ENCODE results near the gene ZSCAN31.
"Not testable (repeated sequence)": the region's sequence is repeated elsewhere in the genome, so short reads cannot be mapped to it uniquely, and the experiment has no call there.

ZSCAN31 gene

DNA sequence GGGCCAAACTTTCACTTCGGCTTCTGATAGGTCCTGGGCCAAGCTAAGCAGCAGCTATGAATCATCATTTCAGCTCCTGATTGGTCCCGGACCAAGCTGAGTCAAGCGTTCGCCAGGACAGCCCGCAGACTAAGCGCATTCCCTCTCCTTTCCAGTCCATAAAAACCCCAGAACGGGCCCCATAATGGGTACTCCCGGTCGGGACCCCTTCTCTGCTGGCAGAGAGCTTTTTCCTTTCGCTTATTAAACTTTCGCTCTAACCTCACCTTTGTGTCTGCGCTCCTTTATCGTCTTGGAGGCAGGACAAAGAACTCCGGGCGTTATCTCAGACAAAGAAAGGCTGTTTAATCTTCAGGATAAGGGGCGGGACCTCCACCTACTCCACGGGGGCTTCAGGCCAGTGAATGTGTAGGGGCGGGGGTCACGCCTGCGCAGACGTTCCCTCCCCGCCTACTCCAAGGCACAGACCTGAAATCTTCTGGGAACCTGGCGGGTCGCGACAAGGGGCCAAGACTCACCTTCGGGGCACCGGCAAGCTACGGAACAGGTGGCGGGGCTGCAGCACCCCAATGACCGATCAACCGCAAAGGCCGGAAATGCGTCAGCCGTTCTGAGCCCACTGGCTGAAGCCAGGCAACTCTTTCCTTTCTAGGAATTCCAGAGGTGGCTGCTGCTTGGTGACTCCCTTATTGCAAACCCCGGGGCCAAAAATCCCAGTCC, at the start of gene ZSCAN31:
Gene ZSCAN31 (minus strand): TSS at position 585 of the 720 bp plus-strand sequence. CDS start 6,465 bp downstream, outside the sequence.
- peak; percentile 99 for DNase-seq

DNA sequence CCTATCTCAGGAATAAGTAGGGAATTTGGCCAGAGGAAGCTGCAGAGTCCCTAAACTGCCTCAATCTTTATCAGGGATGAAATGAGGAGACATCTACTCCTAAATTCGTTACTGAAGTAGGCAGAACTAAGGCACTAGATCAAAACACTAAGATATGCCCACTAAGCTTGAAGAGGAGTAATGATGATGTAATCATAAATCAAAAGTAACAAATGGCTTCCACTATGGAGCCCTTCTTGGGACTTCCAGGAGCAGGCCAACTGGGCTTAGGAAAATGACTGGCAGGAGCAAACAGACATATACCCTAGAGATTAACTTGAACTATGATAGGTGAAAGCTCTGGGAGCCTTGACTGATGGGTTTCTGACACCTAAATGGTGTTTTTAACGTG, 48.2 kb upstream of the ZSCAN31 start:
- no peak for DNase-seq

DNA sequence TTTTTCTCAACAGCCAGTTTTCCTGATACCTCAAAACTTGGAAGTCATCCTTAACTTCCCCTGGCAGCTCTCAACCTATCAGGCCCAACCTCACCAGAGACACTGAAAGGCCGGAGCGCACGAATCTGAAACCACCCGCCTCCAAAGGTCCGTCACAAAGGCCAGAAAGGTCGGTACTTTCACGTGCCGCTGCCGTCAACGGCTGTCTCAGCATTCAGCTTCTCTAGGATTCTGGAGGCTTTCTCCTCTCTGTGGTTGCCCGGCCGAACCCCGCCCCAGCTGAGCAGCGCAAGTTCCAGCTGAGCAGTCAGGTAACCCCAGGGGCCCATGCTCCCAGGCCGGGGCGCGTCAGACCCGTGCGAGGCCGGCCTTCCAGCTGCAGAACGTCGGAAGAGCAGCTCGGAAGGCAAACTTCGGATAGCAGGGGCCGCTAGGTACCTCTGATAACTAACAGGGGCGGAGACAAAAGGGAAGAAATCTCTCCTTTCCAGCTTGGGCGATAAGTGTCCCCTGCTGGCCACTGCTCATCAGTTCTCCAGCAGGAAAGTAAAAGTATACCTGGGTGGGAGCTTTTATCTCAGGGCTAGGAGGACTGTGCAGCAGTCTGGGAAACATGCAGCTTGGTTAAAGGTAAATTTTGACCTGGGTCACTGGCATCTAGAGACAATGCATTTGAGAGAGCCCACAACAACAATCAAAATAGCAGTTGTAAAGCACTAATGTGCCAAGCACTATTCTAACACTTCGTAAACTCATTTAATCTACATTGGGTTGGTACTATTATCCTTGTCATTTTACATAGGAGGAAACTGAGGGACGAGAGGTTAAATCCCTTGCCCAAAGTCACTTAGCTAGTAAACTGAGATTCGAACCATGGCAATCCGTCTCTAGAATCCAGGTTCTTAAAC, 47.5 kb upstream of the ZSCAN31 start:
- DNase-seq = peak; percentile 88

DNA sequence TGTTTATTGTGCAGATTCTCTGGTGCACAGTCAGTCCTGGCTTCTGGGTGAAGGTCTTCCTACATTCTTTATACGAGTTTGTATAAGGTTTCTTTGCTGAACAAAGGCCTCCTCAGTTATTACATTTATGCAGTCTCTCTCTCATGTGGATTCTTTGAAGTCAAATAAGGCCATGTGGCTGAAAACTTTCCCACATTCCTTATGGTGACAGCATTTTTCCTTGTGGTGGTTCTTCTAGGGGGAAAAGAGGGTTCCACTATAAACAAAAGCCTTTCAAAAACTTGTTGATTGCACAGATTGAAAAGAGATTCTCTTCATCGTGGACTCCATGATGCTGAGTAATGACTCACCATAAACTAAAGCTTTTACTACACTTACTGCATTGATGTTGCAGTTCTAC, 44.4 kb upstream of the ZSCAN31 start:
- no peak for DNase-seq

DNA sequence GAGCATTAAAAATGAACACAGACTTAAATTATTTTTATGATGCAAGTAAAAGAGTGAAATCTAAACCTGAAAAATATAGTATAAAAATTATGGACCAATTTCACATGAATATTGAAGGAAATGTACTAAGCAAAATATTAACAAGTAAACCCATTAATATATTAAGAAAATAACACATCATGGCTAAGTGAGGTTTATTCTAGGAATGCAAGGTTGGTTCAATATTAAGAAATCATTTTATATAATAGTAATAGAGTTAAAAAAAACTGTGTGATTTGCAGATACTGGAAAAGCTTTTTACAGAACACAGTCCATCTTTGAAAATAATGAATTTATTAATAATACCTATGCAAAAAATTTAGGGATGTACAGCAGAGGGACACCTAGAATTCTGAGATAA, 42.7 kb upstream of the ZSCAN31 start:
- no peak for DNase-seq

DNA sequence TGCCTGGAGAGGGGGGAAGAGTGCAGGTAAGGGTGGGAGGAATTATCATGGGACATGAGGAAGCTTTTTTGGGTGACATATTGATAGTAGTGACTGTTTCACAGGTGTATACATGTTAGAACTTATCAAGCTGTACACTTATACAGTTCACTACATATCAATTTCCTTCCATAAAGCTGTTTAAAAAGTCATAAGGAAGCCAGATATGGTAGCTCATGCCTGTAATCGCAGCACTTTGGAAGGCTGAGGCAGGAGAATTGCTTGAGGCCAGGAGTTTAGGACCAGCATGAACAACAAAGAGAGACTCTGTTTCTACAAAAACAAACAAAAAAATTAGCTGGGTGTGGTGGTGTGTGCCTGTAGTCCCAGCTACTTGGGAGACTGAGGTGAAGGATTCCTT, 41.9 kb upstream of the ZSCAN31 start:
- no peak for DNase-seq

DNA sequence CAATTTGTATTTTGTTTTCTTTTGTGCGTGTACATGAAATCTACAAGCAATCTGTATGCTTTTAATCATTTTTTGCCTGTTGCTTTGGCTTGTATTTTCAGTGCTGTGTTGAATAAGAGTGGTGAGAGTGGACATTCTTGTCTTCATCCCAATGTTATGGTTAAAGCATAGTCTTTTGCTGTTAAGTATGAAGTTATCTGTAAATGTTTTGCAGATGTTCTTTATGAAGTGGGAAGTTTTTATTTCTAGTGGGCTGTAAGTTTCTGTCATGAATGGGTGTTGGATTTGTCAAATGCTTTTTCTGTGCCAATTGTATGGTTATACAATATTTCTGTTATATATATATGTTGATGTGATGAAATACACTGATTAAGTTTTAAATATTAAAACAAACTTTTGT, 38.0 kb upstream of the ZSCAN31 start:
- no peak for DNase-seq

DNA sequence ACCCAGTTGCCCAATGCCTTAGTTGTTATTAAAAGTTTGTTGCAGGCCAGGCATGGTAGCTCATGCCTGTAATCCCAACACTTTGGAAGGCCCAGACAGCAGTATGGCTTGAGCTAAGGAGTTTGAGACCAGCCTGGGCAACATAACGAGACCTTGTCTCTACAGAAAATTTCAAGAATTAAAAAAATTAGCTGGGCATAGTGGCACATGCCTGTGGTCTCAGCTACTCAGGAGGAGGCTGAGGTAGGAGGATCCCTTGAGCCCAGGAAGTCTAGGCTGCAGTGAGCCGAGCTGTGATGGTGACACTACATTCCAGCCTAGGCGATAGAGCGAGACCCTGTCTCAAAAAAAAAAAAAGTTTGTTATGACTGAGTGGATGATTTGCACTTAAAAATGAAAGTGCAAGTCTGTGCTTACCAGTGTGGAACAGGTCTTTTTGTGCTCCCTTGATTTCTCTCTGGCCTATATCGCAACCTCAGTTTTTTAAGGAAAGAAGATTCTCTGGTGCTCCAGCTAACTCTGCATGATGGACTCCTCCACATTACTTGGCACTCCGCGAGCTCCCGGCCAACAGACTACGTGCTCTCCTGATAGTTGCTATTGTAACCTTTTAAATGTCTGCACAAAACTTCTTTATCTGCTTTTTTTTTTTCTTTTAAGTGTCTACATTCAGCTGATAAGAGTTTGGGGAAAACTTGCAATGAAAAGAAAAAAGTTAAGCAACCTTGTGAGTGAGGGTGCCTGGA, 35.9 kb upstream of the ZSCAN31 start:
- peak; percentile 69 for DNase-seq

DNA sequence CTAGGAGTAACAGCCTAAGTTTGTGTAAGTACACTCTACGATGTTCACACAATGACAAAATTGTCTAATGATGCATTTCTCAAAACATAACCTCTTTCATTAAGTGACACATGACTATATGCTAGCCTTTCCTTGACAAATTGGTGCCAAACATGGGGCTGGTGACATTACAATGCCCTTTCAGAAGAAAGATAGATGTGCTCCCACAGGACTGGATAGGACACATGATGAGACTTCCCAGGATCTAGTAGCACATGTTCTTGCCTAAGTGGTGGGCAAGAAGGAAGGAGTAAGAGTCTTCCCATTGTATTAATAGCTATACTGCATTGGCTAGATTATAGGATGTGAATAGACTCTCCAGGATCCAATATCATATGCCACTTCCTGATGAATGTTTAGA, 35.3 kb upstream of the ZSCAN31 start:
- no peak for DNase-seq

DNA sequence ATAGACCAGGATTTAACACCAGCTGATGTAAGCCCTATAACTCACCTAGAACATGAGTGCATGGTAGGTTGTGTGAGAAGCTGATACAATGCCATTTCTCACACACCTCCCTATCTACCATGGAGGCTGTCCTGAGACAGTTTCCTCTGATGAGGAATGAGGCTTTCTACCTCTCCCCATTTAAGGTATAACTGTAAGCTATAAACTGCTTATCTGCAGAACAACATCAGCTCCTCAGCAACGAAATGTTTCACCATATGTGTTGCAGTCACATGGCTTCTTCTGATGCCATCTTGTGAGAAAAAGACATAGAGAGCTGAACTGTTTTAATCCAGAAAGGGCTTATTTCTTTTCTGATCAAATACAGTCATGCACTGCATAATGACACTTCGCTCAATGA, 34.5 kb upstream of the ZSCAN31 start:
- DNase-seq = peak; percentile 38

DNA sequence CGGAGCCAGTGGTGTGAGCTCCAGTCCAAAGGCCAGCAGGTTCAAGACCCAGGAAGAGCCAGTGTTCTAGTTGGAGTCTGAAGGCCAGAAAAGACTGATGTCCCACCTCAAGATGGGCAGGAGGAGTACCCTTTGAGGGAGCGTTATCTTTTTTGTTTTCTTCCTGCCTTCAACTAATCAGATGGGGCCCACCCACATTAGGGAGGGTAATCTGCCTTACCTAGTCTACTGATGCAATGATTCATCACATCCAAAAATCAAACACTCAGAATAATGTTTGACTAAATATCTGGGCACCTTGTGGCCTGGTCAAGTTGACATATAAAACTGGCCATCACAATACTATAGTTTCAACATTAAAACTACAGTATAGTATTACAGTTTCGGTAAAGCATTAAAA, 33.5 kb upstream of the ZSCAN31 start:
- DNase-seq = no peak

DNA sequence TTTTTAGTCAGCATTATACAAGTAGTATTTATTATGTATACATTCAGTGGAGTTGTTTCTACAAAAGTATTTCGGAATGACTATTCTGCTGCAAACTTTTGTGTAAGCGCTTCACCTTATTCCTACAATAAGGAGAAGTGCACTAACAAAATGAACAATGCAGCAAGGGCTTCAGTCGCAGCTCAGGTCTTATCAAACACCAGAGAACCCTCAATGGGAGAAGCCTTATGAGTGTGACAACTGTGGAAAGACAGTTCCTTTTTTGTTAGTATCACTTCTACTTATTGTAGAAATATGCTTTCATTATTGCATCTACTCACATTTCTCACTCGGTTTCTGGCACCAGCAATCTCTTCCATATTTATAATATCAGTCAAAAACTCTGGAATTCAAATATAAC, 32.6 kb upstream of the ZSCAN31 start:
- DNase-seq = no peak

DNA sequence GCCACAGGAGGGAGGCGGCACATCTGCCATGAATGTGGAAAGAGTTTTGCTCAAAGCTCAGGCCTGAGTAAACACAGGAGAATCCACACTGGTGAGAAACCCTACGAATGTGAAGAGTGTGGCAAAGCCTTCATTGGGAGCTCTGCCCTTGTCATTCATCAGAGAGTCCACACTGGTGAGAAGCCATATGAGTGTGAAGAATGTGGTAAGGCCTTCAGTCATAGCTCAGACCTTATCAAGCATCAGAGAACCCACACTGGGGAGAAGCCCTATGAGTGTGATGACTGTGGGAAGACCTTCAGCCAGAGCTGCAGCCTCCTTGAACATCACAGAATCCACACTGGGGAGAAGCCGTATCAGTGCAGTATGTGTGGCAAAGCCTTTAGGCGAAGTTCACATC, 29.6 kb upstream of the ZSCAN31 start:
- not testable (repeated sequence) for DNase-seq

DNA sequence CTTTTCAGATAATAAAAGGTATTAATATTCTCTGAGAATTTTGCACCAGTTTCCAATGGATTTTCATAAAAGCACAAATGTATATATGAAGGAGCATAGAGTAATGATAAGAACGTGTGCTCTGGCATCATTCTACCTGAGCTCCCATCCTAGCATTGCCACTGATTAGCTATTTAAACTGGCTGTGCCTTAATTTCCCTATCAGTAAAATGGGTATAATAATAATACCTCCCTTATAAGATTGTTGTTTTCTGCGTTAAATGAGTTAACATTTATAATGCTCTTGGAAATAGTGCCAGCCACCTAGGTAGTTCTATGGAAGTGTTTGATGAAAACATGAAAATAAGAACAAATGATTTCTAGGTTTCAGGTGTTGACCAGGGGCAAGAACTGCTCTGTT, 25.0 kb upstream of the ZSCAN31 start:
- no peak for DNase-seq

DNA sequence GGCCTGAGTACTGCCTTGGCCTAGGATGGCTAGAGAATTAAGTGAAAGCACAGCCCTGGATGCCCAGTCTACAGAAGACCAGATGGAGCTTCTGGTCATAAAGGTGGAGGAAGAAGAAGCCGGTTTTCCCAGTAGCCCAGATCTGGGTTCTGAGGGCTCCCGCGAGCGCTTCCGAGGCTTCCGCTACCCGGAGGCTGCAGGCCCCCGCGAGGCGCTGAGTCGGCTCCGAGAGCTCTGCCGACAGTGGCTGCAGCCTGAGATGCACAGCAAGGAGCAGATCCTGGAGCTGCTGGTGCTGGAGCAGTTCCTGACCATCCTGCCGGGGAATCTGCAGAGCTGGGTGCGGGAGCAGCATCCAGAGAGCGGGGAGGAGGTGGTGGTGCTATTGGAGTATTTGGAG, 23.6 kb upstream of the ZSCAN31 start:
- not testable (repeated sequence) for DNase-seq

DNA sequence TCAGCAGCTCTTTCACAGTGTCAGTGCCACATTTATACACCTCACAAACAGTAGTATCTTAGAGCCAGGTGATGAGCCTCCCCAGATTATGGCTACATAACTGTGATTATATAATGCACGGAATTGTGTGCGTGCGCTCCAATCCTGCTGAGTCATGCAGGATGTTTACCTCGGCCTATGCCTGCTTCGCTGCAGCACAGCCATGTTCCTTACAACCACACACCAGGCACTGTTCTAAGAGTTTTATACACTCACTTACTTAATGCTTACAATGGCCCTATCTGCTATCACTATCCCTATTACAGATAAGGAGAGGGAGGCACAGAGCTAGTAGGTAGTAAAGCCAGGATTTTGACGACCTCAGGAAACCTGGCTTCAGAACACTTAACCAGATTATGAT, 21.1 kb upstream of the ZSCAN31 start:
- DNase-seq = peak; percentile 67

DNA sequence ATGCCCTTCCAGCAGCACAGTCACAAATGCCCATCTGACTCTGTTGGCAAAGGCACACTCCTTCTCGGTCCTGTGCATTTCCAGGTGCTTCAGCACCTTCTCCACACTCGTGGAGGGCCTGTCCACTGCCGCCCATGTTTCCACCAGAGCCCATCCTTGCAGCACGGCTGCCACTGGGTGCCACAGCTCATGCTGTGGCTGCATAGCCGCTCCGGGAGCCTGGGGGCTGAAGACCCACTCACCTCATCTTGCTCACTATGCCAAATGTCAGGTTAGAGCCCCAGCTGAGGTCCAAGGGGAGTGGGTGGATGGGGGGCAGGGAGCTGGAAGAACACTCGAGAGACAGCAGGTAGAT, 20.7 kb upstream of the ZSCAN31 start:
- DNase-seq = no peak

DNA sequence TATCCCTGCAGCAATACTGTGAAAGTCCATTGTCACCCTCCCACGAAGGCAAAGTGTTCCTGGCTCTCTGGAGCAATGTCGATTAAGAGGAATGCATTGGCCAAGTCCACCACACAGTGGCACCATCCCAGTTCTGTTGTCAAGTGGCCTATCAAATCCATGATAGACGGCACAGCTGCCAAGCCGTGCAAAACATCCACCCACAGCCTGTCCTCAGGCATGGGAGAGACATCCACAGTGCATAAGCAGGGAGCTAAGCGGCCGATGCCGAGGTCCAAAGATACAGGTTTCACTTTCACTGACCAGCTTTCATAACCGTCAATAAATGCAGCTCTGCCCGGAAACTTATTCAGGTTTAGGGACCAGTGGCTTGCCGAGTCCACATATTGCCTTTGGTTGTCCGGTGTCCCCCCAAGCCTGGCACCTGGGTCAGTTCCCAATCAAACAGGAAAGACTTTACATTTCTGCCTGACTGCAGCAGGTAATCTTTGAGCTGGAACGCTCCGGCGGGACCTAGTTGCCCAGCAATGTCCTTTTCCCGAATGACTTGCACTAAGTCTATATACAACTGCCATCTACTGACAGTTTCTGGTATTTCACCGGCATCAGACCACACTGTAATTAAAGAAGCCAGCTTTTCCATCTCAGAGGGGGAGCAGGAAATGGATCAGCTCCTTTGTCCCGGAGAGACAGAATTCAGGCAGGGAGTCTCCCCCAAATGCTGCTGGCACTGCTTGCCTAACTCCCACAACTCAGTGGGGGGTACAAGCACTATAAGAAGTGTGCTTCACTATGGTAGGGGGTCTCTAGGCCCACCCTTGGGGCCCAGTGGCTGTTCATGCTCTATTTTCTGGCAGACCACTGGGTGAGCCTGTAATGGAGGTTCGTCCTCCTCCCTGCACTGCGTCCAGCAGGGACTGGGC, 20.1 kb upstream of the ZSCAN31 start:
- DNase-seq = peak; percentile 92

DNA sequence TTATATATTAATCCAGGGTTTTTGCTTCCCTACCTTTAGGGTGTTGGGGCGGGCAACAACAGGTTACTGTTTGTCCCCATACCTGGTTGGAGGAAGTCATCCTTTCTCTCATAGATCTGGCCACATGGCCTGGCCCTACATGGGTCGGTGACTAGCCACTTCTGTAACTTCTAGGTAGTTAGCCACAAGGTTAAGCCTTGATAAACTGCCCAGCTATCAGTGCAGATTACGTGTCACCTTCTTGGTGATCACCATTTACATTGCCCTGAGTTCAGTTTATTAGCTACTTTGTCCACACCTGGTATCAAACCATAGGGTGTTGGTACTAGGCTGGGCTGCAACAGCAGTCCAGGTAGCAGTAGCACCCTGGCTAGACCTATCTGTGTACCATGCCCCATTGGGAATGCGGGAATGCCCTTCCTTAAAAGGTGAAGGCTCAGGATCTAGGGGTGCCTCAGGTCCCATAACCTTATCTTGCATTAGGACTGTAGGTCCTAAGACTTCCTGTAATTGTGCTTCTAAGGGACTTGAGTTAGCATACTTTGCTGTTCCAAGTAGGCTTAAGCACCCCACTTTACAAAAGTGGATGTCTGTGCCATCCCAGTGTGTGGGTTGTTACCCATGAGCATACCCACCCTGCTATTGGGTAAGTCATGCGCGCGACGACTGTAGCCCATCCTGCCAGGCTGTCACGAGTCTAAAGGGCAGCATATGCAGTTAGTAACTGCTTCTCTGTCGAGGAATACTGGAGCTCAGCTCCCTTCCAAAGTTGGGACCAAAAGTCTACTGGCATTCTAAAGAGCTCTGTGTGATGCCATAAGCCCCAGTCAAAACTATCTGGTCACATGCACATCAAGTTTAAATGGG, 19.0 kb upstream of the ZSCAN31 start:
- DNase-seq = no peak

DNA sequence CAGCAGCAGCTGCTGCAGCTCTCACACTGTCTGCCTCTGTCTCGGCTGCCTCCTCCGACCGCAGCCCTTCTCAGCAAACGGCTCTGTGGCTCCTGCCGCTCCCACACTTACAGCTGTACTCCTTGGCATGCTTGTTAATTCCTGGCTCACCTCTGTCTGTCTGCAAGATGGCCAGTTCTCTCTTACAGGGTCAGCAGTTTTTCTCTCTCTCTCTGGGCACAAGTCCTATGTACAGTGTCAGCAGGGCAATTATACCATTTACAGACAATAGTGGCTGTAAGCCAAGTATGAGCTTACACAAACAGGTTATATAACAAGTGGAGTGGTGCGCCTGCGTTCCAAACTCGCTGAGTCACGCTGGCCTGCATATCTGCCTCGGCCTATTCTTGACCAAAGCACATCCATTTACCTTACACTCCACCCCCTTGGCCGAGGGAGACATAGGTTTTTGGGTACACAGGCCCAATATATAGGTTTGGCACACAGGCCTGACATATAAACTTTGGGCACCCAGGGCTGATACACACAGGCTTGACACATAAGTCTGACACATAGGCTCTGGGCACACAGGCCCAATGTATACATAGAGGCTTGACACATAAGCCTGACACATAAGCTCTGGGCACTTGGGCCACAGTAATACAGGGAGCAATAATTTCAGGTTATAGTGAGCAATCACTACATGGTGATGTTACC, 18.2 kb upstream of the ZSCAN31 start:
- DNase-seq = peak; percentile 62

DNA sequence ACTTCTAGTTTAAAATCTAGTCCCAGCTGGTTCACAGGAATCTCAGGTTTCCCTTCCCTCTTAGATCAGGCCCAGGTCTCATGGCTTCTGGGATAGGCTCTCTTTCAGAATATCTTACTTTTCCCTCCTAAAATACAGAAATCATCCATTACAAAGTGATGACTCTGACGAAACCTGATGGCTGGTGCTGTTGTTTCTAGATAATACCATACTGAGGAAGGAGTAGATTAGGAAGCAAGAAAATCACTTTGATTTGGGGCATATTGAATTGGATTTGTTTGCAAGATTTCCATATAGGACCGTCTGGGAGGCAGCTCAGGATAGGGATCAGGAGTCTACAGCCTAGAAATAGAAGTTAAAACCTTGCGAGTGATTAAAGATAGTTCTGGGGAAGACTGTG, 17.4 kb upstream of the ZSCAN31 start:
- no peak for DNase-seq

Measured in hematopoietic multipotent progenitor cell treated with erythropoietin and hydrocortisone succinate and interleukin-3 and kit ligand, for 8 days (in vitro differentiated cells).